Hepatocyte (in vitro differentiated cells): ENCODE data around the gene DDX52.

Source experiments
- CTCF ChIP-seq: fragments of 200-600 bp; sonication (generic); IDR thresholded peaks from 2 replicates; pipeline ENCODE4 v1.5.1; 2016; ENCODE audit warnings: antibody characterized with exemption, mild to moderate bottlenecking; ENCODE audit not compliant: poor library complexity
- EZH2 ChIP-seq: fragments of 200-600 bp; sonication (generic); IDR thresholded peaks from 2 replicates; pipeline ENCODE4 v1.6.1; 2016; ENCODE audit warnings: antibody characterized with exemption, mild to moderate bottlenecking, borderline replicate concordance
- EZH2phosphoT487 ChIP-seq: fragments of 200-600 bp; sonication (generic); IDR thresholded peaks from one replicate; pipeline ENCODE4 v1.6.1; 2018; ENCODE audit warnings: antibody characterized with exemption, mild to moderate bottlenecking, low read depth, moderate library complexity; ENCODE audit not compliant: unreplicated experiment, severe bottlenecking

DNA sequence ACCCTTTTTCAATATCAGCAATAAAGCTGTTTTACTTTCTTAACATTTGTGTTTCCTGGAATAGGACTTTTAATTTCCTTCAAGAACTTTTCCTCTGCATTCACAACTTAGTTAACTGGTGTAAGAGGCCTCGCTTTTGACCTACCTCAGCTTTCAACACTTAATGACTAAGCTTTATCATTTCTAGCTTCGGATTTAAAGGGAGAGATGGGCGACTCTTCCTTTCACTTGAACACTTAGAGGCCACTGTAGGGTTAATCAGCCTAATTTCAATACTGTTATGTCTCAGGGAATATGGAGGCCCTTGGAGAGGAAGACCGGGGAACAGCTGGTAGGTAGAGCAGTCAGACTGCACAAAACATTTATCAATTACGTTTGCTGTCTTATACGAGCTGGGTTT, 38.7 kb downstream of the DDX52 start:
- TF ChIP-seq CTCF (no peak), EZH2 (no peak), EZH2phosphoT487 (no peak)
